ENCODE results near the gene EMILIN2.
A peak's percentile ranks its signal among the peaks of the same experiment; 100 is the strongest.

EMILIN2 gene

DNA sequence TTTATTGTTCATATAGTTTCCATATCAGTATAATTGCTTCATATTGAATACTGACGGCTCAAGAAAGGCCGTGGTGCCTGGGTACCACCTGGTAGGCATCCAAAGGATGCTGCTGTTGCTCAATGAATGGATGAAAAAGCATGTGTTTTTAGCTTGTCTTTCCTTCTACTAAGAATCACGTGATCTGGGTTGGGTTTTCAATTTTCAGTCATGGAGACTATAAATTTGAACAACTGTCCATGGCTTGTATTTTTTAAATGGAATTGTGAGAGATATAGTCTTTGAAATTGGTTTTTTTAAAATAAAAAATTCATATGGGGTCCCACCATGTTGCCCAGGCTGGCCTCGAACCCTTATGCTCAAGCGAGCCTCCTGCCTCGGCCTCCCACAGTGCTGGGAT is 25.3 kb downstream of the EMILIN2 start:
- DNase-seq (ENCODE audit: low spot score) = no peak
- FAIRE-seq = no peak

DNA sequence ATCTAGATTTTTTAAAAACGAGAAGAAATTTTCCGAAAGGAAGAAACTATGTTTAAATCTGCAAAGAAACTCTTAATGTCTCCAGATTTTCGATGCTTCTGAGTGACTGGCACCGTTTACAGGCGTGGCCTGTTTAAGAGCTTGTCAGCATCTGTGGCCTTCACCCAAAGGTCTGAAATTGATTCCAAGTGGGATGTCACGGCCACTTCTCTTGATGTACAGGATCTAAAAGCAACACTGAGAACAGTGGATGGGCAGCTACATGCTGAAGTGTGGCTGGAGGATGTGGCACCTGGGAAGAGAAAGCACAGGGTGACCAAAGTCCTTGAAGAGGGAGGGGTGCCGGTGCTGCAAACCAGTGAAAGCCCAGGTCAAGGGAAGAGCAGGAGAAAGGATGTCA is 28.0 kb downstream of the EMILIN2 start:
- FAIRE-seq = no peak
- DNase-seq (ENCODE audit: low spot score) = no peak

DNA sequence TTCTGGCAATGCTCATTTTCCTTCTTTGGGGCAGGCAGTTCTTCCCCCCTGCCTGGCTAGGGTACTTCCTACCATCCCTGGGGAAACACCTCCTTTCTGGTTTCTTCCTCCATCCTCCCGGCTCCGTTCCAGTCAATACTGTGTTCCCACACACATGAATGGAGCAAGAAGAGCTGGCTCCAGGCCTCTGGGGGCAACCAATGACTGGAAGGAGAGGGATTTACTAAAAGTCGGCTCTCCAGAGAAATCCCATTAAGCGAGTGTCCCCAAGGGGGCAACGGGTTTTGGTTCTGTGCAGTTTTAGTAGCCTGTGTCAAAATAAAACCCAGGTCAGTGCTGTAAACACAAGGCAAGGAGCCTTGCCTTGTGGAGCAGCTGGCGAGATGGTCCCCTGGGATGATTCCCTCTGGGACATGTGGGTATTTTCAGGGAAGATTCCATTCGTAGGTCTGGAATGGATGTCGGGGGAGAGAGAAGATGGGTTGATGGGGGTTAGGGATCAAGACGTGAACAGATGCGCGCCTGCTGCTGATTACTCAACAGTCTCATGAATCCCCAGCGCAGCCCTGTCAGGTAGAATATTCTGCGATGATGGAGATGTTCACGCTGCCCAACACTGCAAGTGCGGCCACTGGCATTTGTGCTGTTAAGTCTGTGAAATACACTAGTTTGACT is 32.0 kb downstream of the EMILIN2 start:
- FAIRE-seq = peak; percentile 89

DNA sequence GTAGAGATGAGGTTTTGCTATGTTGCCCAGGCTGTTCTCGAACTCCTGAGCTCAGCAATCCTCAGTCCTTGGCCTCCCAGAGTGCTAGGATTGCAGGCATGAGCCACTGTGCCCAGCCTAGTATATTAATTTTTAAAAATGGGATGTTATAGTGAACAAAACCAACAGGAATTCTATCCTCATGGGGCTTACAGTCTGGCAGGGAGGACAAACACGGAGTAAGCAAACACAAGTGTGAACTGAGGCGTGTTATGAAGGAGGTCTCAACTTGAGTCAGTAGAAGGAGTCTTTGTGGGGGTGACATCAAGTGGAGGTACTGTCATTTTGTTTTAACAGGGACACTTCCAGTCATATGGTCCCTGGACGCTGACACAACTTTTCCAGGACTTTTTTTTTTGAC is 33.1 kb downstream of the EMILIN2 start:
- DNase-seq (ENCODE audit: low spot score) (no peak), FAIRE-seq (peak; percentile 92)

More for the DNA sequence above, 32.0 kb downstream of the EMILIN2 start:
- DNase-seq (ENCODE audit: low spot score) = no peak

DNA sequence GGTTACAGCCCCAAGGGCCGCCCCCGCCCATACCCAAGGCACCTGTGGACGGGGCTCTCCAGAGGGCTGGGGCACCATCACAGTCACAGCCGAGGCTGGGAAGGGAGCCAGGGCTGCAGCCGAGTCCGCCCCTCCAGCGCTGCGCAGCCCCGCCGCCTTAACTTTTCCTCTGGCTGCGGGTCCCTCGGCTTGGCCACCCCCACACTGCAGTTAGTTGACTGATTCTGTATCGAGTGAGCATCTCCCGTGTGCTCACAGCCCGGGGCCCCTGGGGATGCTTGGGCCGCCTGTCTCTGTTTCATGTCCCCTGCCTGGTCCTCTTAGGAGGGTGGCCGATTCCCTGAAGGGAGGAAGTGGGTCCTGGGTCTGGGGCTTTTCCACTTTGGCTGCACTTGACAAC is 33.7 kb downstream of the EMILIN2 start:
- no peak for FAIRE-seq
- DNase-seq (ENCODE audit: low spot score) = no peak

DNA sequence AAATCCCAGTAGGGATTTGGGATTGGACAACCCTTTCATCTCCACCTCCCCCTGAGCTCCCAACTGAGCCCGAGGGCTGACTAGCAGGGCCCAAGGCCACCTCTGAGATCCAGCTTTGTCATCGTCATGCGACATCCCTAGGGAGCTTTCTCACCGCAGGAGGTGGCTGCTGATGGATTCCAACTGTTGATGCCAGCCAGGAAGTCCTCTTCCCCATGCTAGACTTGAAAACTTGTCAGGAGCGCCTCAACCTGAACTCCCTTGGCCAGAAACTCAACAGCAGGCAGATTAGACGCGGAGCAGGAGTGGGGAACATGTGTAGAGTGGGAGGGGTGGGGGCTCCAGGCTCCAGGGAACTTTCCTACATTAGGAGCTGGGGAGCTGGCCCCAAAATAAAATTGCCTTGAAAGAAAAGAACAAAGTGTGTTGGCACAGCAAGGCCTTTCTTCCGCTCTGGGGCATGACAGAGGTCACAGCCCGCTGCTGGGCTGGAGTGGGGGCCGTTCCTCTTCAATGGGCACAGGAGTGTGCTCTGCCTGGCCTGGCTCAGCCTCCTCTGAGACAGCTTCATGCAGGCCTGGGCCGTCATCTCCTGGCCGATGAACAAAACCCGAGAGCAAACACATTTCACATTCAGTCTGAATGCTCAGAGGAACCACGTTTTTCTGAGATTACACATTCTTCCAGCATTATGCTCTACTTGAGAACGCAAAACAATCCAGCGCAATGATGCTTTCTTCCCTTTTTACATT is 34.5 kb downstream of the EMILIN2 start:
- FAIRE-seq = peak; percentile 88
- no peak for DNase-seq (ENCODE audit: low spot score)

DNA sequence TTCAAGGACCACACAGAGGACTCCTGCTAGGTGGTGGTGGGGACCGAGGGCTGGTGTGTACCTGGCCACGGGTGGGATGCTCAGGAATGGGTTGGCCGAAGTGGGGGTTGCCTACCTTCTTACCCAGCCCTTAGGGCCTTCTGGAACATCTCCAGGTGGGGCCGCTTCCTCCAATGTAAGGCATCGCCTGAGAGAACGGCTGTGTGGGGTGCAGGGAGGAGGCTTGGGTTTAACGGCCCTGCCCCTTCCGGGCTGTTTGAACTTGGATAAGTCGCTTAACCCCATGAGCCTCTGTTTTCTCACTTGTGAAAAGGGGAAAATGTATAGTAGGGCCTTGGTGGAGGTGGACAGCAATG is 35.0 kb downstream of the EMILIN2 start:
- DNase-seq (ENCODE audit: low spot score) = no peak
- no peak for FAIRE-seq

DNA sequence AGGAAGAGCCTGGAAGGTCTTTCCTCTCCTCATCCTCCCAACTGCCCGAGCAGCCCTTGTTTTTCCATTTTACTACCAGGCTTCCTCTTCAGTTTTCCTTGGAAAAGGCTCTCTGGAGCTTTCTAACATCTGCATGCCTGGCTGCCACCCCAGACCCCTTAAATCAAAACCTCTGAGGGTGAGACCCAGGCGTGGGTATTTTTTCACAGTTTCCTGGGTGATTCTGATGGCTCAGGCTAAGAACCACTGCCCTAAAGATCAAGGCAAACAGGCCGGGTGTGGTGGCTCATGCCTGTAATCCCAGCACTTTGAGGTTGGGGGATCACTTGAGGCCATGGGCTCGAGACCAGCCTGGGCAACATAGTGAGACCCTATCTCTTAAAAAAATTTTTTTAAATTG is 35.4 kb downstream of the EMILIN2 start:
- peak; percentile 37 for FAIRE-seq
- no peak for DNase-seq (ENCODE audit: low spot score)

DNA sequence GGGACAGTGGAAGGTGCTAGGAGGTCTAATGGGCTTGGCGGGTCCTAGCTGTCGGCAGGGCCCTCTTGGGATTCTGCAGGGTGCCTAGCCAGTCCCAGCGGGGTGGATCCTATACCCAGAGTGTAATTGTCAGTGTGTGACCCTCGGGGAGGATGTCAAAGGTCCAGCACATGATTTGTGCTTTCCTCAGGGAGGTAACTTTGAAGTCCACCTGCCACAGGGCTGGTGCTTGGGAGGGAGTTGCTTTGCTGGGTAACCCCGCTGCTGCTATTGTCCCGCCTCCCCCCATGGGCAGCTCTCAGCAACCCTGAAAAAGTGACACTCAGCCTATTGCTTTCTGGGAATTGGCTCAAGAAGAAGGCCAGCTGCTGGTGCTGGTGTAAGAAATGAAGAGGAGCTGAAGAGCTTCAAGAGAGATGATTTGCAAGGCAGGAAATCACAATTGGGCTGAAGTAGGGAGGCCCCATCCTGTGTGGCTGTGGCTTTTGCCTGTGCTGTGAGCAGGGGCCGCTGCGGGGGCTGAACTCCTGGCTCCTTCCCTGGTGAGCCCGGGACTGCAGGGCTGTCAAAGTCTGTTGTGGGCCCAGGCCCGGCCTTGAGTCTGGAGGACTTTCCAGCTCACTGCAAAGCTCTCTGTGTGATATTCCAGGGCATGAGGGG is 36.4 kb downstream of the EMILIN2 start:
- FAIRE-seq = peak; percentile 88
- no peak for DNase-seq (ENCODE audit: low spot score)

DNA sequence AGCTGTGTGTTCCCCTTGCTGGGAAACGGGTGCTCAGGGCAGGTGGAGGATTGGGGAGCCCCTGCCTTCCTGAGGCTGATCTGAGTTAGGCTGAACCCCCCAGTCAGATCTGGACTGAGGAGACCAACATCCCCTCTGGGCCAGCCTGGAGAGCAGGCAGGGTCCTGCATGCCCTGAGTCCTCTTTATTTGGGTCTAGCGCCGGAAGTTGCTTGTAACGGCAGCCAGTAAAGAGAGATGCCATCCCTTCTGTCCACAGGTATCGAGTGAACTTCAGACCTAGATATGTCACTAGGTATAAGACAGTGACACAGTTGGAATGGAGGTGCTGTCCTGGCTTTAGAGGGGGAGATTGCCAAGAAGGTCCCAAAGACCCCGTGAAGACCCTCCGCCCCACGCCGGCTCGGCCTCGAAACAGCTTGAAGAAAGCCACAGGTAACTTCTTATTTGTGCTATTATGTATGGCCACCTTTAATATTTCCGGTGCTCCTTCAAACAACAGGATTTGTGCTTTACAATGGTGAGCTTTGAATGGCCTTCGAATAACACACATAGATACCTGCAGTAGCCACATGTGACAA is 38.0 kb downstream of the EMILIN2 start:
- DNase-seq (ENCODE audit: low spot score) (no peak), FAIRE-seq (peak; percentile 90)

DNA sequence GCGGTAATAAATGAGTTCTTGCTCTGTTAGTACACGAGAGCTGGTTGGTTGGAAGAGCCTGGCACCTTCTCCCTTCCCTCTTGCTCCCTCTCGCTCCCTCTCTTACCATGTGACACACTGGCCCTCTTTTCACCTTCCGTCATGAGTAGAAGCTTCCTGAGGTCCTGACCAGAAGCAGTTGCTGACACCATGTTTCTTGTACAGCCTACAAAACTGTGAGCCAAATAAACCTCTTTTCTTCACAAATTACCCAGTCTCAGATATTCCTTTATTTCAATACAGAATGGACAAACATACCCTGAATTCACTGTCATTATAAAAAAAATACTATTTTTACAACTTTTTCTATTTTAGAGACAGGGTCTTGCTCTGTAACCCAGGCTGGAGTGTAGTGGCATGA is 40.7 kb downstream of the EMILIN2 start:
- FAIRE-seq = peak; percentile 35

DNA sequence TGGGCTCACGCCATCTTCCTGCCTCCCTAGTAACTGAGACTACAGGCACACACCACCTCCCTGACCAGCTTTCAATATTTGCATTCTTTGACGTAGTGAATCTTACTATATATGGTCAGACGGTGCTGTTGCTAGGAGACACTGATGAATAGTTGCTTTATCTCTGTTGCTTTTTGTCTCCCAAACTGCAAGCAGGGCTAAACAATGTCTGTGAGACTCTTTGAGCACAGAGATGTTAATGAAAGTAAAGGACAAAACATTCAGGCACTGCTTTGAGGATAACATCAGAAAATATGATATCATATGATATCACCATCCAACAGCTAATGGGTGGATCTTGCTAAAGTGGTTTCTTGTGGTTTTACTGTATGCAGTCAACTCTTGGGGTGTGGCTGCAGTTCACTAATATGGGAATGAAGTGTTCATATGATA is 43.0 kb downstream of the EMILIN2 start:
- DNase-seq (ENCODE audit: low spot score) (no peak), FAIRE-seq (peak; percentile 83)

More for the DNA sequence above, 40.7 kb downstream of the EMILIN2 start:
- DNase-seq (ENCODE audit: low spot score) = no peak

DNA sequence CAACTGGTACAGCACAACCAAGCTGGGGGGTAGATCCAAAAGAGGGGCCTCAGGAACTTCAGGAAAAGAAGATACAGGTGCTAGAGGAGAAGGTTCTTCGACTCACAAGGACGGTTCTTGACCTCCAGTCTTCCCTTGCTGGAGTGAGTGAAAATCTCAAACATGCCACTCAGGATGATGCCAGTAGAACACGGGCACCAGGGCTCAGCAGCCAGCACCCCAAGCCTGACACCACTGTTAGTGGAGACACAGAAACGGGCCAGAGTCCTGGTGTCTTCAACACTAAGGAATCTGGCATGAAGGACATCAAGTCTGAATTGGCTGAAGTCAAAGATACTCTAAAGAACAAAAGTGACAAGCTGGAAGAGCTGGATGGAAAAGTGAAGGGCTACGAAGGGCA is 43.8 kb downstream of the EMILIN2 start:
- no peak for DNase-seq (ENCODE audit: low spot score)
- no peak for FAIRE-seq

DNA sequence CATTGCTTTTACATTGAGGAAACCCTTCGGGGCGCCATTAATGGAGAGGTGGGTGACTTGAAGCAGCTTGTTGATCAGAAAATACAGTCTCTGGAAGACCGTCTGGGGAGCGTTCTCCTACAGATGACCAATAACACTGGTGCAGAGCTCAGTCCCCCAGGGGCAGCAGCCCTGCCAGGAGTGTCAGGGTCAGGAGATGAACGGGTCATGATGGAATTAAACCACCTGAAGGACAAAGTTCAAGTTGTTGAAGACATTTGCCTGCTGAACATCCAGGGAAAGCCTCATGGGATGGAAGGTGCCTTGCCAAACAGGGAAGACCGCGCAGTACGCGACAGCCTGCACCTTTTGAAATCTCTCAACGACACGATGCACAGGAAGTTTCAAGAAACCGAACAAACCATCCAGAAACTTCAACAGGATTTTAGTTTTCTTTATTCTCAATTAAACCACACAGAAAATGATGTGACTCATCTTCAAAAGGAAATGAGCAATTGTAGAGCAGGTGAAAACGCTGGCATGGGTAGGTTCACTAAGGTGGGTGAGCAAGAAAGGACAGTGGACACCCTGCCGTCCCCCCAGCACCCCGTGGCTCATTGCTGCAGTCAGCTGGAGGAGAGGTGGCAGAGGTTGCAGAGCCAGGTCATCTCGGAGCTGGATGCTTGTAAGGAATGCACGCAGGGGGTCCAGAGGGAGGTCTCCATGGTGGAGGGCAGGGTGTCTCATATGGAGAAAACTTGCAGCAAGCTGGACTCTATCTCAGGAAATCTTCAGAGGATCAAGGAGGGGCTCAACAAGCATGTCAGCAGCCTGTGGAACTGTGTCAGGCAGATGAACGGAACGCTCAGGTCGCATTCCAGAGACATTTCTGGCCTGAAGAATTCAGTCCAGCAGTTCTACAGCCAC is 45.0 kb downstream of the EMILIN2 start:
- peak; percentile 79 for FAIRE-seq
- DNase-seq (ENCODE audit: low spot score) = no peak

DNA sequence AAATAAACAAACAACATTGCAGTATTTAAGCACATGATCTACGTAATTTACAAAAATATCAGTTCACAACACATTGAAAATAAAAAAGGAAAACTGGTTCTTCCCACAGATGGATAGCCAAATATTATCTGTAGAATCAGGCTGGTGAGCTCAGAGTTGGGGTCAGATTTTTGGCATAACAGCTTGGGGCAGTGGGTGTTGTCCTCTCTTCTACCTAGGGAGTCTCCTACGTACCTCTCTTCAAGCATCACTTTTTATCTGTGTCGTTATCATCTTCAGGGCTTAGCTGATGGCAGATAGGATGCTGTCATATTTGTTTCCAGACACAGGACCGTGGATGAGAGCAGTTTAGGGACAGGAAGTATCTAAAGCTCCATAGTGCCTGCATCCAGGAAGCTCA is 46.2 kb downstream of the EMILIN2 start:
- no peak for FAIRE-seq

DNA sequence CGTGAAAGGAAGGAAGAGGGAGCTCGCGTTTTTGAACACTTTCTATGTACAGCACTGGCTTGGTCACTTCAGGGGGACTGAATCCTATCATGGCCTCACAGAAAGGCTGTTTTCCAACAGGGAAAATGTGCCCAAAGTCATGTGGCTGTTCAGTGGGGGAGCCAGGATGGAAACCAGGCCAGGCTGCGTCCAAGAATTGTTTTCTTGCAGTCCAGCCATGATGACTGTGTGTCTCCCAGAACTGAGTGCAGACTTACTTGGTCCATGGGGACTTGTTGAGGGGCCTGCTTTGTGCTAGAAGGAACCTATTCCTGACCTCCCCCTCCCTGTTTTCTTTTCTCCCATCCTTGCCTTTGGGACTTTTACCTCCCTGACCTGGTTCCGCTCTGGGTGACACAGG is 46.9 kb downstream of the EMILIN2 start:
- DNase-seq (ENCODE audit: low spot score) = no peak
- FAIRE-seq = no peak

More for the DNA sequence above, 46.2 kb downstream of the EMILIN2 start:
- no peak for DNase-seq (ENCODE audit: low spot score)

DNA sequence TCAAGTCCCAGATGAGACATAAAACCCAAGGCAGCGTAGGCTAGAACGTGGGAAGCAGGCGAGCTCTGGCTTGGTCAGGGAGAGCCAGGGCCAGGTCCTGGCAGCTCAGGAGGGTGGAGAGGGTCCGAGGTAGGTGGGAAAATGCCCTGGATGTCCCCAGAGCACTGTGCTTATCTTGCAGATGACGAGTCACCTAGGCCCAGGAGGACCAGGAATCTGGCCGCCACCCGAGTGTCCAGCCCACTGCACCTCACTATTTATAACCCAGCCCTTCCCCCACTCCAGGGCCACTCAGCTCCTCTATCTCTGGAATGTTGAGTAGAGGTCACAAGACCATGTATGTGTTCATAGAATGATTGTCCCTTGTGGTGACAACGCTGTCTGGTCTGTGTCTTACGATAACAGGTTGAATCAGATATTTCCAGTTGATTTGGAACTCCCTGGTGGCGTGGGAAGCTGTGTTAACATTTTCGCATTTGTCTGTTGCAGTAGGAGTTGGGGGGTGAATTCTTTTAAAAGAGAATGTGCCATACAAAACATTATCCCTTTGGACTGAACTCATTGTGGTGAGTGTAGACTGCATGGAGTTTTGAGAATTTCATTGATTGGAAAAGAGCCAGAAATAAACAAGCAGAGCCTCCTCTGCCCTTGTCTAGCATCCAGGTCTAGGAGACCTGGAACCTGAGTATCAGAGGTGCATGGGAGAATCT is 47.5 kb downstream of the EMILIN2 start:
- DNase-seq (ENCODE audit: low spot score) (no peak), FAIRE-seq (peak; percentile 79)

DNA sequence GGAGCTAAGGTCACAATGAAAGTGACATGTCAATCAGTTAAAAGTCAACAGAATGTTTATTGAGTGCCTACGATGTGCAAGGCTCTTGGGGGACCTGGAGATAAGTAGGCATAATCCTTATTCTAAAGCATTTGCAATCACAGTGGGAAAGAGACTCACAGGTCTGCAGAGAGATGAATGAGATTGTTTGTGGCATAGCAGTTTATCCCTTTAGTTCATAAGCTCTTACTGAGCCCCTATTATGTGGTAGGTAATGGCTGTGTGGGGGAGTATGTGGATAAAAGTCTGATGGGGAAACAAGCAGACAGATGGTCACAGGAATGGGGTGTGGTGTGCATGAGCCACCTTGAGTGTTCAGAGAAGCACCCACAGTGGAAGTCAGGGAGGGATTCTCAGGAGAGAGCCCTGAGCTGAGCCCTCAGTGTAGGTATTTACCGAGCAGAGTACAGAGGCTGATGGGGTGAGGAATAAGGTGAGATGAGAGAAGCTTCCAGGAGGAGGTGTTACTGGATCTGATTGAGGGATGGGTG is 48.1 kb downstream of the EMILIN2 start:
- peak; percentile 79 for FAIRE-seq
- DNase-seq (ENCODE audit: low spot score) = no peak

DNA sequence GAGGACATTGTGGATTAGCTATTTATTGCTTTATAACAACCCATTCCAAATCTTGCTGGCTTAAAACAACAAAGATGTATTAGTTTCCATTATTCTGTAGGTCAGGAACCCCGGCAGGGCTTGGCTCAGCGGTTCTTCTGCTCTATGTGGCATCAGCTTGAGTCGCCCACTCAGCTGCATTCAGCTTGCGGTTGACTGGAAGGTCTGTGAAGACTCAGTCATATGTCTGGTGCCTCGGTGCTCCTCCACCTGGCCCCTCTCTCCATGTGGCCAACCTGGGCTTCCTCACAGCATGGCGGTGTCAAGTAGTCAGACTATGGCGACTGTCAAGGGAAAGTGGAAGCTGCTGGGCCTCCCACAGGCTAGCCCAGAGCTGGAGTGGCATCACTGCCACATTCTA is 48.6 kb downstream of the EMILIN2 start:
- DNase-seq (ENCODE audit: low spot score) = no peak
- no peak for FAIRE-seq

DNA sequence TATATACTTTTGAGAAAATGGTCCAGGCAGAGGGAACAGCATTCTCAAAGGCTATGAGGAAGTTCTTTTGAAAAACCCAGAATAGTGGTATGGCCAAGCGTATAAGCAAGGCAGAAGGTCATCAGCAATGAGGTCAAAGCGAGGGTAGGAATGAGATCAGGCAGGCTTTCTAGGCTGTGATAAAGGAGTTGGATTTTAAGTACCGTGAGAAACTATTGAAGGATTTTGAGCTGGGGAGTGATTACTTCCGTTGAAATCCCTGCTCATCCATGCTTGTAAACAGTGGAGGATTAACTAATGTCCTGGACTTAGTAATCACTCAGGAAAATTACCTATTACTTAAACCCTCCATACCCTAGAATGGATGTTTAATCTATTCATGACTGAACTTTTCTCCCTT is 50.2 kb downstream of the EMILIN2 start:
- DNase-seq (ENCODE audit: low spot score) = no peak
- no peak for FAIRE-seq
